ENCODE measurements around the gene CRIP3. TPM values are rescaled to one million over a fixed set of nuclear protein-coding genes. Genes with fewer than 3 reads are reported as not detected.

The CRIP3 gene
- total and polyA plus RNA-seq, 2 of the 8 experiments (the other 6 are each of a cell fraction or from before 2014, with no cell fraction given), result 34.0 to 46.3 TPM

DNA sequence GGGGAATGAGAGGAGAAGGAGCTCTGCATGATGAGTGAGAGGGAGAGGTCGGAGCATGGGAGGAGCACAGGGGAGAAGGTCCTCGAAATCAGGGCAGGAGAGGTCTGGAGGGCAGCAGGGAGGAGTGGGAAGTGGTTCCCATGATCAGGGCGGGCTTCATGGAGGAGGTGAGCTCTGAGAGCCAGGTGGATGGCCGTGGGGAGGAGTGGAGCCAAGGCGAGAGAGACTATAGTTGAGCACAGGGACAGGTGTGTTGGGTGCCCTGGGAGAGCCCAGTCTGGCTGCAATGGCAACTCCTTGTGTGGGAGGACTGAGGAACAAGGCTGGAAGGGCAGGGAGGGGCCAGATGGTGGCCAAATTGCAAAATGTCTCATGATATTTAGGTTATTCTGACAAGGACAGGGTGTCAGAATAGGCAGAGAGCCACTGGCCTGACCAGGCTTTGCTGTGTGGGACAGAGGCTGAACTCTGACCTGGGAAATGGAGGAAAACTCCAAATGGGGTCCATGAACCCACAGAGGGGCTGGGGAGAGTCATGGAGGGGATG is 44.0 kb downstream of the CRIP3 start:
- Histone ChIP-seq H2BK5ac (ENCODE audit: low read depth, low read length) (no peak overlapping the region), H2BK12ac (ENCODE audit: low read depth, low read length) (peak overlapping the region; percentile 50; the same call in 1 of the 2 replicates), H3K9me3 (ENCODE audit: insufficient read depth in 2 of 2, low read depth in 1 of 2, low read length in 1 of 2) (no peaks in the 10 kb centered on the region), H3K27ac (ENCODE audit: low read depth, low read length) (no peak overlapping the region), H3K23ac (ENCODE audit: insufficient read length) (no peak overlapping the region), H2BK15ac (ENCODE audit: low read length) (peak overlapping the region; percentile 95), H3K27me3 (replicated peaks in 1 of 4; ENCODE audit: control insufficient read depth in 3 of 4, extremely low read depth in 1 of 4, insufficient read depth in 3 of 4, low read length in 3 of 4) (peaks cover 2 to 20% (median 18%) of the 10 kb centered on the region in 4 experiments), H4K8ac (ENCODE audit: extremely low read depth, insufficient read depth, low read length) (no peak overlapping the region), H3K79me2 (ENCODE audit: control insufficient read depth in 1 of 2, insufficient read depth in 2 of 2, low read length in 2 of 2) (no peaks in the 10 kb centered on the region), H3K14ac (ENCODE audit: insufficient read length) (no peak overlapping the region), H4K91ac (replicated peaks; ENCODE audit: insufficient read length, low read length) (no peak overlapping the region), H4K20me1 (replicated peaks in 1 of 2; ENCODE audit: control insufficient read depth in 1 of 2, insufficient read depth in 2 of 2, low read length in 2 of 2) (peaks cover 0 to 2% of the 10 kb centered on the region in 2 experiments), H3K79me1 (ENCODE audit: low read depth, low read length) (no peaks in the 10 kb centered on the region), H3K9ac (replicated peaks in 1 of 4; ENCODE audit: extremely low read depth in 1 of 4, low read depth in 3 of 4, low read length in 3 of 4) (no peak overlapping the region), H3K4me2 (ENCODE audit: insufficient read depth in 1 of 2, low read depth in 2 of 2, low read length in 2 of 2) (no peak overlapping the region), H2BK20ac (ENCODE audit: low read length) (no peak overlapping the region), H2AFZ (ENCODE audit: low read length) (no peak overlapping the region), H2AK5ac (ENCODE audit: low read depth, low read length) (no peak overlapping the region), H2BK120ac (replicated peaks; ENCODE audit: low read depth, low read length) (no peak overlapping the region), H3K4ac (replicated peaks; ENCODE audit: insufficient read length, low read depth, low read length) (no peak overlapping the region), H3K18ac (ENCODE audit: extremely low read depth, low read length) (no peak overlapping the region), H3K36me3 (ENCODE audit: control insufficient read depth in 2 of 4, insufficient read depth in 4 of 4, low read length in 3 of 4) (no peaks in the 10 kb centered on the region), H4K5ac (ENCODE audit: insufficient read length, low read depth, low read length) (no peak overlapping the region), H3K23me2 (ENCODE audit: low read depth, low read length) (peaks cover 4% of the 10 kb centered on the region; the same call in 1 of the 2 replicates), H3K56ac (replicated peaks; ENCODE audit: insufficient read length, low read depth, low read length) (no peak overlapping the region), H3K4me1 (replicated peaks in 1 of 4; ENCODE audit: control insufficient read depth in 3 of 4, insufficient read depth in 4 of 4, low read length in 3 of 4) (peaks cover 3 to 19% (median 11%) of the 10 kb centered on the region in 4 experiments), H3K4me3 (ENCODE audit: extremely low read depth in 1 of 4, insufficient read depth in 2 of 4, low read depth in 3 of 4, low read length in 4 of 4) (no peak overlapping the region)
- FAIRE-seq (no peak), DNase-seq (ENCODE audit: low read depth in 1 of 2, low spot score in 2 of 2) (no peak)
- WGBS, 2 experiments (ENCODE audit: extremely low coverage in 1 of 2, insufficient coverage in 1 of 2, insufficient read length in 1 of 2, insufficient replicate concordance in 2 of 2, low coverage in 1 of 2, low lambda C conversion rate in 2 of 2, missing lambda C conversion rate in 1 of 2), result 79% methylated on average over 5 of the region's 5 CpGs; no CpG with 5 or more reads in 1 of the 2 experiments
- TF ChIP-seq BACH1 (IDR thresholded peaks at IDR 0.05; ENCODE audit: low read length) (no peak), KDM5A (IDR thresholded peaks at IDR 0.05; ENCODE audit: low read length) (no peak), MAFK (IDR thresholded peaks at IDR 0.05; ENCODE audit: low read depth, low read length) (no peak), KDM4A (IDR thresholded peaks at IDR 0.05; ENCODE audit: low read depth, low read length, severe bottlenecking) (no peak), CBX5 (IDR thresholded peaks at IDR 0.05; ENCODE audit: low read depth, low read length) (no peak), RFX5 (IDR thresholded peaks at IDR 0.05; ENCODE audit: borderline replicate concordance, low read depth, low read length) (no peak), GTF2F1 (IDR thresholded peaks at IDR 0.05; ENCODE audit: borderline replicate concordance, low read depth, low read length) (no peak), RXRA (IDR thresholded peaks at IDR 0.05; ENCODE audit: insufficient read depth, low read depth, low read length) (no peak), POLR2AphosphoS5 (IDR thresholded peaks at IDR 0.05; ENCODE audit: low read depth, low read length) (no peak)
- TF ChIP-seq, protein P1, sequence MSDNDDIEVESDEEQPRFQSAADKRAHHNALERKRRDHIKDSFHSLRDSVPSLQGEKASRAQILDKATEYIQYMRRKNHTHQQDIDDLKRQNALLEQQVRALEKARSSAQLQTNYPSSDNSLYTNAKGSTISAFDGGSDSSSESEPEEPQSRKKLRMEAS (IDR thresholded peaks at IDR 0.05), result no peak
- POLR2A ChIA-PET (ENCODE audit: partially characterized antibody), result no interaction called here
- CTCF ChIA-PET (ENCODE audit: partially characterized antibody), result interaction anchor here (0.7 to 9.4 kb wide), 24 partner anchors 9 to 242 kb away, joined by 3 to 78 read pairs (median 7); partner anchors contain the start of genes CRIP3, DLK2 and DNPH1
